ENCODE results near the gene ARHGEF39. TPM values are rescaled to one million over a fixed set of nuclear protein-coding genes. Genes with fewer than 3 reads are reported as not detected.
A peak's percentile ranks its signal among the peaks of the same experiment; 100 is the strongest.

The ARHGEF39 gene
- total and polyA plus RNA-seq, 9 of the 15 experiments (the other 6 are each of a cell fraction or from before 2014, with no cell fraction given), result 2.8 to 21.7 (median 12.9) TPM

DNA sequence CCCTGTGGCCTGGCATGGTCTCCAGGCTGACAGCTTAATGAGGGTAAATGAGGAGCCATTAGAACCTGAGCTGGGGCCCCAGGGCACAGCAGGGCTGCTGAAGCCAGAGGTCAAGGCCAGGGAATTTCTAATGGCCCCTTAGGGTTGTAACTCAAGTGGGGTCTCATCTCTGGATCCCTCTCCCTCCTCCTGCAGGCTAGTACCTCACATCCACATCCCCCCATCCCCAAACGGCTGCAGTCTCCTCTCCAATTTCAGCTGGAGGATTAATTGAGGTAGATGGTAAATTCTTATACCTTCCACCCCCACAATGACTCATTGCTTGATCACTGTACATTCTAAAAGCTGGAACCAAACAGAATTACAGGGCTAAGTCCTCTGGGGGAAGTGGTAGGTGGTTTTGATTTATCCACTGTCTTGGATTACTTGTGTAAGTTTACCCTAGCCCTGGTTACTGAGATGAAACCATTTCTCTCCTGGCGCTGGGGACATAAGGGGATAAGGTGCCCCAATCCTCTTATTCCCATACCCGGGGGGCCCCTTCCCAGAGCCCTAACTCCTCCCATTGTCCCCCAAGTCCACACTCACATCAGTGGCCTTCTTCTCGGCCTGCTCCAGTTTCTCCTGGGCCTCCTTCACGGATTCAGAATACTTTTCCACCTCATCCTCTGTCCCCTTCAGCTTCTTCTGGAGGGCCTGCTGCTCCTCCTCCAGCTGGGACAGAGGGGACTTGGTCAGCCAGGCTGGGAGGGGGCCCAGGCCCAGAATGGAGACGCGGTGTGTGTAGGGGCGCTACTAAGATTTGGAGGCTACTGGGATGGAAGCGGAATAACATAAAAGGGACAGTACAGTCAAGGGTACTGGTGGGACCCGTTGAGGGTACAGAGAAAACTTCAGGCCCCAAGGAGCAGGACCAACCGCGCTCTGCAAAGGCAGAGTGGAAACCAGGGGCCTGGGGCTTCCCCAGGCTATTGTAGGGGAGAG, 23.9 kb upstream of the ARHGEF39 start:
- Histone ChIP-seq H3K9ac (ENCODE audit: insufficient read depth in 1 of 2, low read depth in 2 of 2, low read length in 2 of 2) (peak overlapping the region in 1 of 2 experiments; percentile 26; a peak in 2 of 4 replicates), H3K36me3 (ENCODE audit: control insufficient read depth, insufficient read depth, low read length) (peaks cover 4% of the 10 kb centered on the region; the same call in 2 of the 3 replicates), H4K20me1 (replicated peaks; ENCODE audit: control insufficient read depth, insufficient read depth, low read length) (no peaks in the 10 kb centered on the region), H2AFZ (ENCODE audit: low read depth, low read length) (no peak overlapping the region), H3K9me1 (ENCODE audit: control insufficient read depth, insufficient read depth, low read length) (no peaks in the 10 kb centered on the region), H3K4me1 (replicated peaks in 1 of 2; ENCODE audit: control insufficient read depth in 2 of 2, insufficient read depth in 2 of 2, low read length in 2 of 2) (peaks cover 12 to 23% of the 10 kb centered on the region in 2 experiments; a peak in 4 of 5 replicates), H3K27me3 (ENCODE audit: control insufficient read depth in 2 of 2, insufficient read depth in 2 of 2, low read length in 2 of 2) (no peaks in the 10 kb centered on the region), H3K79me2 (ENCODE audit: control insufficient read depth, insufficient read depth, low read length) (no peaks in the 10 kb centered on the region), H3K4me3 (no peak overlapping the region), H3K4me2 (ENCODE audit: insufficient read depth, low read length) (no peak overlapping the region), H3K9me3 (replicated peaks; ENCODE audit: control insufficient read depth, insufficient read depth, low read depth, low read length) (no peaks in the 10 kb centered on the region), H3K27ac (ENCODE audit: extremely low read depth, low read depth, low read length) (no peak overlapping the region)
- in situ Hi-C loops (cut with MboI), result no loop called here
- FAIRE-seq (peak; percentile 44), DNase-seq (ENCODE audit: extremely low read depth in 1 of 4, low spot score in 3 of 4) (no peak), ATAC-seq (no peak)
- ChIA-PET POLR2A (interaction anchor here (0.6 to 1.0 kb wide), 5 partner anchors 12 to 38 kb away, joined by 3 read pairs; no protein-coding TSS in a partner anchor), CTCF (ENCODE audit: low intra/inter-chr PET ratio) (no interaction called here)
- TF ChIP-seq PTRF (tag; IDR thresholded peaks at IDR 0.05), result no peak
- TF ChIP-seq FOSL1 (tag; conservative IDR thresholded peaks at IDR 0.05), result 0 out of 2 replicates have a peak, but pooled peaks have one; percentile 19
- TF ChIP-seq EGR1 (conservative IDR thresholded peaks at IDR 0.05), result peak; percentile 78
- TF ChIP-seq JUND (IDR thresholded peaks at IDR 0.05; ENCODE audit: borderline replicate concordance, low read depth, low read length), result peak; percentile 40; the same call in 1 of the 2 replicates
- TF ChIP-seq JUND (tag; IDR thresholded peaks at IDR 0.05; ENCODE audit: borderline replicate concordance, low read depth, low read length), result no peak
- TF ChIP-seq, protein P1, sequence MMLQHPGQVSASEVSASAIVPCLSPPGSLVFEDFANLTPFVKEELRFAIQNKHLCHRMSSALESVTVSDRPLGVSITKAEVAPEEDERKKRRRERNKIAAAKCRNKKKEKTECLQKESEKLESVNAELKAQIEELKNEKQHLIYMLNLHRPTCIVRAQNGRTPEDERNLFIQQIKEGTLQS (IDR thresholded peaks at IDR 0.05), result peak; percentile 44; the same call in 1 of the 2 replicates
- TF ChIP-seq, protein P1 (CRISPR knock-in tag; conservative IDR thresholded peaks at IDR 0.05), result no peak
- no peak for TF ChIP-seq ATF4 (CRISPR knock-in tag; IDR thresholded peaks at IDR 0.05)
- intact Hi-C loops (cut with micrococcal nuclease), result no loop called here
- no TSS peak for BruUV-seq (replicated peaks)
- 82% methylated on average over 11 of the region's 12 CpGs for WGBS (ENCODE audit: insufficient coverage, low coverage, missing lambda C conversion rate)
